Activated T-cell treated with anti-CD3 and anti-CD28 coated beads, Interleukin-2, amount 50 U/mL, for 48 hours (primary cell): ENCODE data around the gene ERBIN.
A peak's percentile ranks its signal among the peaks of the same experiment; 100 is the strongest.
"Not testable (repeated sequence)": the region's sequence is repeated elsewhere in the genome, so short reads cannot be mapped to it uniquely, and the experiment has no call there.

Experiments used
- DNase-seq, 2 experiments: peaks; one replicate each; pipeline ENCODE4 v3.0.0-alpha.2; 2020

Gene ERBIN, protein sequence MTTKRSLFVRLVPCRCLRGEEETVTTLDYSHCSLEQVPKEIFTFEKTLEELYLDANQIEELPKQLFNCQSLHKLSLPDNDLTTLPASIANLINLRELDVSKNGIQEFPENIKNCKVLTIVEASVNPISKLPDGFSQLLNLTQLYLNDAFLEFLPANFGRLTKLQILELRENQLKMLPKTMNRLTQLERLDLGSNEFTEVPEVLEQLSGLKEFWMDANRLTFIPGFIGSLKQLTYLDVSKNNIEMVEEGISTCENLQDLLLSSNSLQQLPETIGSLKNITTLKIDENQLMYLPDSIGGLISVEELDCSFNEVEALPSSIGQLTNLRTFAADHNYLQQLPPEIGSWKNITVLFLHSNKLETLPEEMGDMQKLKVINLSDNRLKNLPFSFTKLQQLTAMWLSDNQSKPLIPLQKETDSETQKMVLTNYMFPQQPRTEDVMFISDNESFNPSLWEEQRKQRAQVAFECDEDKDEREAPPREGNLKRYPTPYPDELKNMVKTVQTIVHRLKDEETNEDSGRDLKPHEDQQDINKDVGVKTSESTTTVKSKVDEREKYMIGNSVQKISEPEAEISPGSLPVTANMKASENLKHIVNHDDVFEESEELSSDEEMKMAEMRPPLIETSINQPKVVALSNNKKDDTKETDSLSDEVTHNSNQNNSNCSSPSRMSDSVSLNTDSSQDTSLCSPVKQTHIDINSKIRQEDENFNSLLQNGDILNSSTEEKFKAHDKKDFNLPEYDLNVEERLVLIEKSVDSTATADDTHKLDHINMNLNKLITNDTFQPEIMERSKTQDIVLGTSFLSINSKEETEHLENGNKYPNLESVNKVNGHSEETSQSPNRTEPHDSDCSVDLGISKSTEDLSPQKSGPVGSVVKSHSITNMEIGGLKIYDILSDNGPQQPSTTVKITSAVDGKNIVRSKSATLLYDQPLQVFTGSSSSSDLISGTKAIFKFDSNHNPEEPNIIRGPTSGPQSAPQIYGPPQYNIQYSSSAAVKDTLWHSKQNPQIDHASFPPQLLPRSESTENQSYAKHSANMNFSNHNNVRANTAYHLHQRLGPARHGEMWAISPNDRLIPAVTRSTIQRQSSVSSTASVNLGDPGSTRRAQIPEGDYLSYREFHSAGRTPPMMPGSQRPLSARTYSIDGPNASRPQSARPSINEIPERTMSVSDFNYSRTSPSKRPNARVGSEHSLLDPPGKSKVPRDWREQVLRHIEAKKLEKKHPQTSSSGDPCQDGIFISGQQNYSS (N-terminal part only)

DNA sequence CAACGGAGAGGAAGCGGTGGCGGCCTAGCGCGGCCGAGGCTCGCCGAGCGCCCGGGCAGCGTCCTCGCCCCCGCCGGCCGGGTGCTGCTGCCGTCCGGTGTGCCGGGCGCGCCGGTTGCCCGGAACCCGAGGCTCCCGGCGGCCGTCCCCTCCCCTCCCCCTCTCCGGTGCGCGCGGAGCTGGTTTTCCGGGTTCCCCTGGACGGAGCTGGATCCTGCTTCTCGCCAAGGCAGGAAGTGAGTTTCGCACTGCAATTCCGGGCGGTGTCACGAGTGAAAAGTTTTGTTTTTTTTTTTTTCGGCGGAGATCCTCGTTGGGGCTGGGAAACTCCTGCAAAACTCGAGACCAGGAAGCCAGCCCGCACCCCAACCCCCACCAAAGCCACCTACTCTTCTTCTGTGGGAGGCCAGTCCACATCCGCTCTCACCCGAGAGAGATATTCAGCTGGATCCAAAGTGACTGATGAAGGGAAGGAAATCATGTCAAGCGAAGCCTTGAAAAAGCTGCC, at the start of gene ERBIN:
ERBIN (plus strand) TSS at position 300 of the 508 bp plus-strand sequence. CDS start 66,144 bp downstream, outside the sequence.
- peak; percentile 75 to 79 for DNase-seq

GRCh38 chr5:65876970-65877369, 49.4 kb upstream of the ERBIN start:
- no peak for DNase-seq

GRCh38 chr5:65879668-65880256, 46.6 kb upstream of the ERBIN start:
- peak in 1 of 2 experiments; percentile 21 for DNase-seq

DNA sequence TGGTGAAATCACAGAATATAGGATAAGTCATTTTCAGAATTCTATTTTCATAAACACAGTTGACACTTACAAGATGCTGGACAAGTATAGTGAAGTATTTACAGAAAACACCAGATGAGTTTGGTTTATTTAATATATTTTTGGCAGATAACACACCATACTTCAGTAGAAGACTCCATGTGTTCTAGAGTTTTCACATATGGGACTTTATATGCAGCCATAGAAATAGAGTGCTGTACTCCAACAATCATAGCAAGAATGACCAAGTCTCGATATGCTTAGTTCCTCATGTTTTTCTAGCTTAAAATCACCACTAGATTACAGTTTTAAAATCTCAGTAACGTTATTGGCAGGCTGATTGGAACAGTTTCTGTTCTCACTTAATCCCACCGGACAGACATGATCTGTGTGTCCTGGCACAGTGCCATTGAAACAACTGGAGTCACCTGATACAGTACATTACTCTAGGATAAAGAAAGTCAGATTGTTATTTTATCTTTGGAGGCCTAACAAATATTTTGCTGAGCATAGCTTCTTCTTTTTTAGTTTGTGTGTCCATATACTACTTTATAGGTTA, 45.8 kb upstream of the ERBIN start:
- no peak for DNase-seq

- no peak for DNase-seq
These were observed 44.1 kb upstream of the ERBIN start for GRCh38 chr5:65882278-65882677.

DNA sequence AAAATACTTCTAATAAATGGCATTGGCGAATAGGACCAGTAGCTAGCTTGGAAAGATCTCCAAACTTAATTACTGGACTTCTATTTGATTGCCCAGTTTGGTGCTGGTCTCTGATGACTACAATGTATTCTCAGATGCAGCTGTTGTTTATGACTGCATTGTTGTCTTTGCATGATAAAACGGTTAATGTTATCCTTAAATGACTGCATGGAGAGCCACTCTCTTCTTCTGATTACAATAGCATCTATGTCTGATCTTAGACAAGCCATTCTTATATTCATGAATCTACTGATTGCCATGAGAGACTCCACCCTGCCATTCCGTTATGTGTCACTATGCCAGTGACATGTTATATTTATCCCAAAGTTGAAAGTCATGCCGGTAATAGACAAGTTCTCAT, 42.9 kb upstream of the ERBIN start:
- no peak for DNase-seq

- DNase-seq = no peak
These were observed 40.0 kb upstream of the ERBIN start for GRCh38 chr5:65886387-65886786.

- DNase-seq = not testable (repeated sequence)
These were observed 34.4 kb upstream of the ERBIN start for GRCh38 chr5:65892024-65892423.

- no peak for DNase-seq
These were observed 33.6 kb upstream of the ERBIN start for GRCh38 chr5:65892801-65893200.

DNA sequence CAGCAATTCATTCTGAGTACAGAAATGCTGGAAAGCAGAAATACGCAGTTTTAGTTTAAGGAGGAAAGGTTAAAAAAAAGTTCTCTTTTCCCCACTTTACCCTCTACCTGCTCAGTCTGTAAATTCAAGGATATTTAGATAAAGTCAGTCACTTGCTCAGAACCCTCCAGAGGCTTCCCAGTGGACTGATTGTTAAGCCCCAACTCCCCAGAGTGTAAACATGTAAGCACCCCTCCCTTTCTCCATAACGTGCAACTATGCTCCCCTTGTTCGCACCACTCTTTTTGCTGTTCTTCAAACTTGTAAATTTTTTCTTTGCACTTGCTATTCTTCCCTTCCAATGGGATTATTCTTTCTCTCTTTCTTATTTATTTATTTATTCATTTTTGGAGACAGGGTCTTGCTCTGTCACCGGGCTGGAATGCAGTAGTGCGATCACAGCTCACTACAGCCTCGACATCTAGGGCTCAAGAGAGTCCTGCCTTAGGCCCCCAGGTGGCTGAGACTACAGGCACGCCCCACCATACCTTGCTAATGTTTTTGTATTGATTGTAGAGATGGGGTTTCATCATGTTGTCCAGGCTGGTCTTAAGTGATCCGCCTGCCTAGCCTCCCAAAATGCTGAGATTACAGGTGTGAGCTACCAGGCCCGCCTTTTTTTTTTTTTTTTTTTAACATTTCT, 32.5 kb upstream of the ERBIN start:
- no peak for DNase-seq

- DNase-seq = no peak
These were observed 30.5 kb upstream of the ERBIN start for GRCh38 chr5:65895891-65896290.

- DNase-seq = no peak
These were observed 25.6 kb upstream of the ERBIN start for GRCh38 chr5:65900746-65901145.

GRCh38 chr5:65902104-65902503, 24.3 kb upstream of the ERBIN start:
- no peak for DNase-seq

- DNase-seq = no peak
These were observed 22.8 kb upstream of the ERBIN start for GRCh38 chr5:65903581-65903980.

DNA sequence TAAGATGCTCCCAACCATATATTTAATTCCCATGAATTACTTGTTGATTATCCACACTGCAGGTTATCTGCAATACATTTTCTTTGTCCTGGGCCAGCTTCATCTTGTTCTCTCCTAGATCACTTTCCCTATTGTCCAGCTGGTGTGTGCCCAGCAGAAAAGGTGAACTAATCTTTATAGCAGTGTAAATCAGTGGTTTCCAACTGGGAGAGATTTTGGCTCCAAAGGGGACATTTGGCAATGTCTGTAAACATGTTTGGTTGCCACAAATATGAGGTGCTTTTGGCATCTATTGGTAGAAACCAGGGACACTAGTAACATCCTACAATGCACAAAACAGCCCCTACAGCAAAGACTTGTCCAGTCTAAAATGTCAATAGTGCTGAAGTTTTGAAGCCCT, 20.1 kb upstream of the ERBIN start:
- DNase-seq = no peak

- DNase-seq = no peak
These were observed 19.2 kb upstream of the ERBIN start for GRCh38 chr5:65907135-65907534.

DNA sequence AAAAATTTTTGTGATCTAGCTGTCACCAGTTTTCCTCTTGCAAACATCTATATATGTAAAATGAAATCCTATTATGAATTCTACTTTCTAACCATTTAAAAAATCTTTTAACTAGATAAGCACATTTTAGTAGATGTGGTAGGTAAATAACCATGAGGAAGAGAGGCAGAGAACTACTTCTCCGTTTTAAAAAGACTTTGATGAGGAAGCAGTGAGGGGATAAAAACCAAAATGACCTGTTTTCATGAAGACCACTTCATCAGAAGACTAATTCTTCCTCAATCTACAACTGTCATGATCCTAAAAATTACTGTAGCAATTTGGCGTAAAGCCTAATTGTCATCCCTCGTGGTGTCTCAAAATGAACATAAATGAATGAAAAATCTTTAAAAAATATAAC, 15.7 kb upstream of the ERBIN start:
- no peak for DNase-seq

- no peak for DNase-seq
These were observed 14.1 kb upstream of the ERBIN start for GRCh38 chr5:65912311-65912710.

DNA sequence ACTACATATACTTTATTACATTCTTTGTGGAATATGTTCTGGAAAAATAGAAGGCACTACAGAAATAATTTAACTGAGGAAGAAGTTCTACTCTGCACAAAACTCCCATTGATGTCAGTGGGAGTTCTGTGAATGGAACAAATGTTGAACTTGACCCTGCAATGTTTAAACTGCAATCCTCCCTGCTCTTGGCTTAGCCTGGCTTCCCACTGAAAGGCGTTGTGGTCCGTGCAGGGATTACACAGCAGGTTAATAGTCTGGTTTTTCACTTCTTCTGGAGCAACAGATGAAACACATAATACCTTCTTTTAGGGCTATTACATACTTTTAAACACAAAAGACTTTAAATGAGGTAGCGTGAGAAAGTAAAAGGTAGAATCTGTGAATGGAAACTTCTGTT, 12.9 kb upstream of the ERBIN start:
- DNase-seq = no peak

GRCh38 chr5:65914641-65915196, 11.7 kb upstream of the ERBIN start:
- no peak for DNase-seq

GRCh38 chr5:65915661-65916060, 10.7 kb upstream of the ERBIN start:
- DNase-seq = not testable (repeated sequence)
